ENCODE data around the gene NAA16.

NAA16 gene

GRCh38 chr13:41284512-41285288 lies 26.4 kb upstream of the NAA16 start:
- TF ChIP-seq, protein P1, sequence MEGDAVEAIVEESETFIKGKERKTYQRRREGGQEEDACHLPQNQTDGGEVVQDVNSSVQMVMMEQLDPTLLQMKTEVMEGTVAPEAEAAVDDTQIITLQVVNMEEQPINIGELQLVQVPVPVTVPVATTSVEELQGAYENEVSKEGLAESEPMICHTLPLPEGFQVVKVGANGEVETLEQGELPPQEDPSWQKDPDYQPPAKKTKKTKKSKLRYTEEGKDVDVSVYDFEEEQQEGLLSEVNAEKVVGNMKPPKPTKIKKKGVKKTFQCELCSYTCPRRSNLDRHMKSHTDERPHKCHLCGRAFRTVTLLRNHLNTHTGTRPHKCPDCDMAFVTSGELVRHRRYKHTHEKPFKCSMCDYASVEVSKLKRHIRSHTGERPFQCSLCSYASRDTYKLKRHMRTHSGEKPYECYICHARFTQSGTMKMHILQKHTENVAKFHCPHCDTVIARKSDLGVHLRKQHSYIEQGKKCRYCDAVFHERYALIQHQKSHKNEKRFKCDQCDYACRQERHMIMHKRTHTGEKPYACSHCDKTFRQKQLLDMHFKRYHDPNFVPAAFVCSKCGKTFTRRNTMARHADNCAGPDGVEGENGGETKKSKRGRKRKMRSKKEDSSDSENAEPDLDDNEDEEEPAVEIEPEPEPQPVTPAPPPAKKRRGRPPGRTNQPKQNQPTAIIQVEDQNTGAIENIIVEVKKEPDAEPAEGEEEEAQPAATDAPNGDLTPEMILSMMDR (IDR thresholded peaks at IDR 0.05; ENCODE audit: low read length), result no peak
- TF ChIP-seq EZH2phosphoT487 (IDR thresholded peaks at IDR 0.05; ENCODE audit: low read length), result no peak
- no peak for TF ChIP-seq EZH2 (optimal IDR thresholded peaks at IDR 0.05; ENCODE audit: low read depth, low read length)
- no peaks in the 10 kb centered on the region for H3K79me2 ChIP-seq (ENCODE audit: low read length)
- no peaks in the 10 kb centered on the region for H3K4me1 ChIP-seq (ENCODE audit: low read length)
- H3K9ac ChIP-seq (ENCODE audit: low read length), result no peak overlapping the region
- H4K20me1 ChIP-seq (ENCODE audit: insufficient read depth, low read length), result no peaks in the 10 kb centered on the region
- no peaks in the 10 kb centered on the region for H3K36me3 ChIP-seq (replicated peaks; ENCODE audit: insufficient read depth, low read length)
- no peaks in the 10 kb centered on the region for H3F3A ChIP-seq (ENCODE audit: insufficient read depth, low read length)
- H3K9me2 ChIP-seq (replicated peaks; ENCODE audit: insufficient read depth, low read length), result no peaks in the 10 kb centered on the region
- no peak overlapping the region for H3K4me3 ChIP-seq (ENCODE audit: low read length)
- H2AFZ ChIP-seq (ENCODE audit: low read length), result no peak overlapping the region
- H3K4me2 ChIP-seq (ENCODE audit: low read depth, low read length), result no peak overlapping the region
- no peak overlapping the region for H3K27ac ChIP-seq (ENCODE audit: low read length)
- H3K9me3 ChIP-seq (replicated peaks; ENCODE audit: insufficient read depth, low read length), result no peaks in the 10 kb centered on the region
- no peak for DNase-seq
- H3K27me3 ChIP-seq (replicated peaks; ENCODE audit: insufficient read depth, low read length), result no peaks in the 10 kb centered on the region

- no peak overlapping the region for H3K27ac ChIP-seq (ENCODE audit: low read length)
- no peaks in the 10 kb centered on the region for H3K9me2 ChIP-seq (replicated peaks; ENCODE audit: insufficient read depth, low read length)
- no peak overlapping the region for H3K4me2 ChIP-seq (ENCODE audit: low read depth, low read length)
- H3K79me2 ChIP-seq (ENCODE audit: low read length), result no peaks in the 10 kb centered on the region
- TF ChIP-seq EZH2 (optimal IDR thresholded peaks at IDR 0.05; ENCODE audit: low read depth, low read length) (no peak), EZH2phosphoT487 (IDR thresholded peaks at IDR 0.05; ENCODE audit: low read length) (no peak)
- TF ChIP-seq, protein P1 (IDR thresholded peaks at IDR 0.05; ENCODE audit: low read length), result no peak
- no peak overlapping the region for H3K9ac ChIP-seq (ENCODE audit: low read length)
- no peaks in the 10 kb centered on the region for H4K20me1 ChIP-seq (ENCODE audit: insufficient read depth, low read length)
- H3F3A ChIP-seq (ENCODE audit: insufficient read depth, low read length), result no peaks in the 10 kb centered on the region
- no peak overlapping the region for H3K4me3 ChIP-seq (ENCODE audit: low read length)
- H2AFZ ChIP-seq (ENCODE audit: low read length), result no peak overlapping the region
- H3K4me1 ChIP-seq (ENCODE audit: low read length), result no peaks in the 10 kb centered on the region
- no peaks in the 10 kb centered on the region for H3K9me3 ChIP-seq (replicated peaks; ENCODE audit: insufficient read depth, low read length)
- no peaks in the 10 kb centered on the region for H3K36me3 ChIP-seq (replicated peaks; ENCODE audit: insufficient read depth, low read length)
- no peaks in the 10 kb centered on the region for H3K27me3 ChIP-seq (replicated peaks; ENCODE audit: insufficient read depth, low read length)
- DNase-seq, result no peak
Observed at GRCh38 chr13:41286370-41286769, 24.7 kb upstream of the NAA16 start.

- no peak overlapping the region for H3K27ac ChIP-seq (ENCODE audit: low read length)
- H3K9me3 ChIP-seq (replicated peaks; ENCODE audit: insufficient read depth, low read length), result no peaks in the 10 kb centered on the region
- no peaks in the 10 kb centered on the region for H3F3A ChIP-seq (ENCODE audit: insufficient read depth, low read length)
- H3K4me2 ChIP-seq (ENCODE audit: low read depth, low read length), result no peak overlapping the region
- no peaks in the 10 kb centered on the region for H3K27me3 ChIP-seq (replicated peaks; ENCODE audit: insufficient read depth, low read length)
- no peaks in the 10 kb centered on the region for H3K79me2 ChIP-seq (ENCODE audit: low read length)
- TF ChIP-seq, protein P1 (IDR thresholded peaks at IDR 0.05; ENCODE audit: low read length), result no peak
- no peak for TF ChIP-seq EZH2phosphoT487 (IDR thresholded peaks at IDR 0.05; ENCODE audit: low read length)
- TF ChIP-seq EZH2 (optimal IDR thresholded peaks at IDR 0.05; ENCODE audit: low read depth, low read length), result no peak
- no peaks in the 10 kb centered on the region for H3K9me2 ChIP-seq (replicated peaks; ENCODE audit: insufficient read depth, low read length)
- no peak overlapping the region for H2AFZ ChIP-seq (ENCODE audit: low read length)
- no peak overlapping the region for H3K4me3 ChIP-seq (ENCODE audit: low read length)
- no peaks in the 10 kb centered on the region for H4K20me1 ChIP-seq (ENCODE audit: insufficient read depth, low read length)
- no peak for DNase-seq
- H3K4me1 ChIP-seq (ENCODE audit: low read length), result no peaks in the 10 kb centered on the region
- H3K36me3 ChIP-seq (replicated peaks; ENCODE audit: insufficient read depth, low read length), result no peaks in the 10 kb centered on the region
- H3K9ac ChIP-seq (ENCODE audit: low read length), result no peak overlapping the region
Observed at GRCh38 chr13:41289463-41289881, 21.6 kb upstream of the NAA16 start.
